Measurements from ENCODE around the gene ACTL8.

Gene ACTL8

DNA sequence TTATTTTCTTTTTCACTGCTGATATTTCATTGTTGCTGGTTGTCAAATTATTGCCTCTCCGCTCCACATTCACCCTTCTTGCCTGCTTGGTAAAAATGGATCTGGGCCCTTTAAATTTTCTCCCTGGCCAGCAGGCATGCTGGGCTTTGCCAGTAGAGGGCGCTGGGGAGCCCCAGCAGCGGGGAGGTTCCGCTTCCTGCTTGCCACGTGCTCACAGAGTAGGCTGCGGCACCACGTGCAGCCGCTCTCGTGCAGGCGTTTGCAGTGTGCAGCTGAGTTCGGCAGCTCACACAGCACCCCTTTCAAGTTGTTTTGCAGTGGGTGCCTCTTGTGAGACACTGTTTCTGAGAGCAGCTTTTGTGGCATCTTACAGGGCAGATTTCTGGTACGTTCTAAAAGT, at the start of gene ACTL8:
Gene ACTL8 (plus strand): TSS at position 214 of the 400 bp plus-strand sequence. CDS start 67,676 bp downstream, outside the sequence.
- no peak for DNase-seq

- no peak for DNase-seq
Measured at GRCh38 chr1:17706445-17706844, 48.7 kb upstream of the ACTL8 start.

DNA sequence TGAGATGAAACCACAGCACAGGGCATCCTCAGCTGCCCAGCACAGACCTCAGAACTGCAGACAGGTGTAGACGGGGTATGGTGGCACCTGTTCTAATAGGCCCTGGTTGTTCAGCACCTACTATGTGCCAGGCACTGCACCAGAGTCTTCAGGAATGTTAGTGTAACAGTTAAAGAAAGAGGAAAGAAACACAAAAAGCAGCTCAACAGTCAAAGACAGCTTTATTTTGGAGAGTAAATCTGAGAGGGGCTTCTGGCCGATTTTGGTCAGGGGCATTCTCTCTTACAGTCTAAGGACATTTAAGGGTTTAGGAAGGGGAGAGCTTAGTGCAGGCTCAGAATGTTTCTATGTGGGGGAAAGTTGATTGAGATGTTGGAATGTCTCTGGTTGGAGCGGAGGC, 45.2 kb upstream of the ACTL8 start:
- no peak for DNase-seq

- DNase-seq, result no peak
Measured at GRCh38 chr1:17710889-17711576, 44.1 kb upstream of the ACTL8 start.

- no peak for DNase-seq
Measured at GRCh38 chr1:17711577-17711910, 43.6 kb upstream of the ACTL8 start.

DNA sequence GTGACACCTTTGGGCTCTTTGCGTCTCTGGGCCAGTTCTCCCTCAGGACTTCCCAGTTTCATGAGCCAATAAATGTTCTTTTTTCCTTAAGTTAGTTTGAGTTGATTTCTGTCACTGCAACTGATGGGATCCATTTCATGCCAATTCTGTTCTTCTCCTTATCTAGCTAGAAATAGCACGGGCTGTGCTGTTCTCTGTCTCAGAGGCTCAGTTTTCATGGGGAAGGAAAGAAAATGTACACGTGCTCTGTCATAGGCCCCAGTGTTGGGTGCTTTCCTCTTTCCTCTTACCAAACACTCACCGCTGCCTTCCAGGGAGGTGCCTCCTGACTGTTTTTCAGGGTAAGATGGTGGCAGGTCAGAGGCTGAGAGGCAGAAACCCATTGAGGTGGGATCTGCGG, 43.2 kb upstream of the ACTL8 start:
- DNase-seq, result no peak

- no peak for DNase-seq
Measured at GRCh38 chr1:17713993-17714392, 41.1 kb upstream of the ACTL8 start.

DNA sequence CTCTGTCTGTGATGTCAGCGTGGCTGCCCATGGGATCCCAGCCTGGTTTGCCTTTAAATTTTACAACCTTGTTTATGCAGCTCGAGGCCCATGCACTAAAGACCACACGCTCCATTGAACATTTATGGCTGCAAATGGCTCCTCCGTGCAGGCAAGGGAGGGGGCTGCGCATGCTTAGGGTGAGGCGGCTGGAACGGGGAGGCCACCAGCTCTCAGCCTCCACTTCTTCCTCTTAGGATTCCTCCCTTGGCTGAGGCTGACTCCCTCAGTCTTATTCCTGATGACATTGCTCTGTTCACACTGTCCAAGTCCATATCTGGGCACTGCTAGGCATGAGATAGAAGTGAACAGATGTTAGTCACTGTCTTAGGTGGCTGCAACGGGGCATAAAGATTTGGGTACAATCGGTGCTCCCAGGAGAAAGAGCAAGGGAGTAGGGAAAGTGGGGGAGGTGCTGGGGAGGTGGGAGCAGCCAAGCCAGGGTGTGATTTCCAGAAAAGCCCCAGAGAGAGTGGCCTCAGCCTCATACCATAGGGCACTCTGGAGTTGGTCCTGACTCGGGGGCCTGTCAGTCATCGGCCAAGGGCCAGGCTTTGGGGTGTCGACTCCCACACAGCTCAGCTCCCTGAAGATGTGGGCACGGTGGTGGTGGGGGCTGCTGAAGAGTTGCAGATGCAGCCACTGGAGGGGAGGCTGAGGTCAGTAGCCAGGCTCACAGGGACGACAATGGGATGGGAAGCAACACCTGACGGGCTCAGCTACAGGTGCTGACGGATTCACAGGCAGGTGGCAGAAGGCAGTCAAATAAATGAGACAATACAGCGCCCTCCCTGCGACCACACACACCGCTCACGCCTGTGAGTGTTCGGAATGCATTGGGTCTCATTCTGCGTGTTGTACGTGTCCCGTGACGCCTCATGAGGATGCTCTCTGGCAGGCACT, 37.3 kb upstream of the ACTL8 start:
- DNase-seq, result no peak

- DNase-seq, result no peak
Measured at GRCh38 chr1:17719874-17720273, 35.3 kb upstream of the ACTL8 start.

GRCh38 chr1:17721444-17721843, 33.7 kb upstream of the ACTL8 start:
- no peak for DNase-seq

DNA sequence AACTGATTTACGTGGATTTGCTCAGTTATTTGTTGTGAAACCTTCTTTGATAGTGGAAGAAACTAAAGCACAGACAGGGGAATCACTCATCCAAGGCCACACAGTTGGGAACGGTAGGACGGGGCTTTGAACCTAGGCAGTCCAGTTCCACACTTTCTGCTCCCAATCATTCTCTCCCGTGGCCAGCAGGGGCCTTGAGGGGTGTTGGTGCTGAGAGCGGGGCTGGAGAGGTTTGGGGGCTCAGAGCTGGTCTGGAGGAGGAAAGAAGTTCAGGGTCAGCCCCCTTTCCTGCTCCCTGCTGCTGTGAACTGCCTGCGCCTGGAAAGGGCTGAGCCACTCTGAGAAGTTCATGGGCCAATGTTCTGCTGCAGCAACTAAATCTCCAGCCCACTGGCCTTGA, 31.4 kb upstream of the ACTL8 start:
- no peak for DNase-seq

GRCh38 chr1:17724150-17724549, 31.0 kb upstream of the ACTL8 start:
- no peak for DNase-seq

DNA sequence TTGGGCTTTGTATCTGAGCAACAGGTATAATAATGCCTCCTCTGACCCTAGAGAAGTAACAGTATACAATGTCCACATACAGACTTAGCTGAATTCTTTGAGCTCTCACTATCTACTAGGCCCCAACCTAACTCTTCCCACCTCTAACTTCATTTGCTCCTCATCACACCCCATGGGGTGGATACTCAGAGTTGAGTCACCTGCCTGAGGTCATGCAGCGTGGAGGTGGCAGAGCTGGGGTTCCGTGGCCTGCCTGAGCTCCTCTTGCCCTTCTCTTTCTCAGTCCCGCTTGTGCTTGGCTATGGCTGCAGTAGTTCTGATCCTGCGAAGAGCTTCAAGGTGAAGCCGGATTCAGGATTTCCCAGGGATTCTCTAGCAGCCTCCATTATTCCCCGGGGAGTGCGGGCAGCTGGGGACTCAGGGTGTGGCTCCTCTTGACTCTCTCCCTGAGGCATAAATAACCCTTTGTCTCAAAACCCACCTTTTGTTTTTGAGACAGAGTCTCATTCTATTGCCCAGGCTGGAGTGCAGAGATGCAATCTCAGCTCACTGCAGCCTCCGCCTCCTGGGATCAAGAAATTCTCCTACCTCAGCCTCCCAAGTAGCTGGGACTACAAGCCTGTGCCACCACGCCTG, 29.9 kb upstream of the ACTL8 start:
- no peak for DNase-seq

DNA sequence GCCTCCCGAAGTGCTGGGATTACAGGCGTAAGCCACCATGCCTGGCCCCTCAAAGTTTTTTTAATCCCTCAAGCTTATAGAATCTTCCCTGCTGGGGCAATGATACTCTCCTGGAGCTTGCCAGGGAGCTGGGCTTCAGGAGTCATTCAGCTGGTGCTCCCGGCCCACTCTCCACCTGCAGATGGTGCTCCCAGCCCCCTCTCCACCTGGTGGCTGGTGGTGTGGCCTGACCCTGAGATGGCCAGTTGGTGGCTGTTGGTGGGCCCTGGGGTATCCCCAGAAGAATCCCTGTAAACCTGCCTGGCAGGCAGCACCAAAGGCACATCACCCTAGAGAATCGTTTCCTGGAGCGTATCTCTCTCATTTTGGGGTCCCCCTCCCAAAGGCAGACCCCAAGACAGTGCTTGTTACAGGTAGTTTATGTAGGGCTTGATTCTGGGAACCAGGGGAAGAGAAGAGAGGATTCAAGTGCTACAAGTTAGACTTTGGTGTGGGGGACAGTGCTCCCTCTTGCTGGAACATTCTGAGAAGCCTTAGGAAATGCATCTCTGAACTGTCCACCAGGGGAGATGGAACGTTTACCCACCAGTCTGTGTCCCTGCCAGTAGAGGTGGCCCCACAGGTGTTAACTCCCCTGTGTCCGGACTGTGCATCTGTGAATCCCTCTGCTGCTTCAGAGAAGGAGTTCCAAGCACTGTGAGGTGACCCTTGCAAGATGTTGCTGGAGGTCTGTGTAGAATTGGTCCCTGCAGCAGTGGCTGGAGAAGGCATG, 29.1 kb upstream of the ACTL8 start:
- no peak for DNase-seq

DNA sequence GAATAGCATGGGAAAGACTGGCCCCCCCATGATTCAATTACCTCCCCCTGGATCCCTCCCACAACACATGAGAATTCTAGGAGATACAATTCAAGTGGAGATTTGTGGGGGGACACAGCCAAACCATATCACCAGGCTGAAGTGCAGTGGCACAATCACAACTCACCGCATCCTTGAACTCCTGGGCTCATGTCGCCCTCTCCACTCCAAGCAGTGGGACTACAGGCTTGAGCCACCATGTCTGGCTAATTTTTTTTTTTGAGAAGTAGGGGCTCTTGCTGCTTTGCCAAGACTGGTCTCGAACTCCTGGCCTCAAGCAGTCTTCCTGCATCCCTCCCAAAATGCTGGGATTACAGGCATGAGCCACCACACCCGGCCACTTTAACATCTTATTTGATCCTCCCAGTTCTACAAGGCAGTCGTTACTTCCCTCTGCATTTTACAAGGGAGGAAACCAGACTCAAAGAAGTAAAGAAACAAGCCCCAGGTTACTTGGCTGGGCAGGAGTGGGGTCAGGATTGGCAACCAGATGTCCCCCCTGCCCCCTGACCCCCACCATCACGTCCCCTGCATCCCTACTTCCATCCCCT, 26.9 kb upstream of the ACTL8 start:
- DNase-seq, result no peak

- DNase-seq, result no peak
Measured at GRCh38 chr1:17729248-17729647, 25.9 kb upstream of the ACTL8 start.

DNA sequence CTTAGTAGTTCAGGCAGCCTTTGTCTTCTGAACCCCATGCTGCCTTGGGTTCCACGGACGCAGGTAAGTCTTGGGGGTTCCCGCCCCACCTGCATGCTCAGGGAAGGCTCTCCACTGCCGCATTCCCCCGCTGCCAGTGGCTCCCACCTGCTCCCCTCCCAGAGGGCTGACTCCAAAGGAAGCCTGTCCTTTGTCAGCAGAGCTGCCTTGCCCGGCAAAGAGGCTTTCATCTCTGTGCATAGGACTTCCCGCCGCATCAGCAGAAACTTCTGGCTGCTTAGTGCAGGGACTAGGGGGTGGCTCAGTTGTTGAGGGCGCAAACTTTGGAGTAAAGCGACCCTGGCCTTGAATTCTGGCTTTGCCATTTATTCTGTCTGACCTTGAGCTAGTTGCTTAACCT, 25.2 kb upstream of the ACTL8 start:
- no peak for DNase-seq

- DNase-seq, result no peak
Measured at GRCh38 chr1:17731460-17731859, 23.7 kb upstream of the ACTL8 start.

DNA sequence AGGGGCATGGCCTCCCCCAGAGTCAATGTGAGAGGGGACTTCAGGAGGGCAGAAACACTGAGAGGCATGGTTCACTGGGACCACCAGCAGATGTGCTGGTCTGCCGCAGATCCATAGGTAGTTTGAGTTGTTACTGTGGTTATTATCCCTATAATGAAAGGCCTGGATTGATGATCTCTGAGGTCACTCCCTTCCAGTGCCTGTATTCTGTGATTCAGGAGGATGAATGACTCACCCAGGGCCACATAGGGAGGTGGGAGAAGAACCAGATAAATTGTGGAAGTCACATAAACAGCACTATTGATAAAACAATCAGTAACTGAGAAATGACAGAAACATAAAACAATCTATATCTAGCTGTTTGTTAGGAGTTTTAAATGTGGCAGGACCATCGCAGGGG, 22.7 kb upstream of the ACTL8 start:
- no peak for DNase-seq

DNA sequence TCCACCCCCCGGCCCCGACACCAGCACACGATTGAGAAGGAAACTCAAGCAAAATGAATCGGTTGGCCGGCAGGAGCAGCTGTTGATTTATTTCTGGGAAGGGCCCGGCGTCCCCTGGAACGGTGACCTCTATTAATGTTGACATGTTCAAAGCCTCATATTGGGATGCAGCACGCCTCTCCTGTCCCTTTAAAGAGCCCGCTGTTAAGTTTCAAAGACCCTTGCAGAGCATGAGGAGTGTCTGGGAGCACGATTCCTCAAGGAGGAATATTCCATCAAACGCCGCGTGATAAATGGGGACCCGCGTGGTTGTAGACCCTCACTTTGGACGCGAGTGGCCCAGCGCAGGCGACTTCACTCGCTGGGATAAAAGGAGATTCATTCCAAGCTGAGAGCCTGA, 21.5 kb upstream of the ACTL8 start:
- DNase-seq, result no peak

DNA sequence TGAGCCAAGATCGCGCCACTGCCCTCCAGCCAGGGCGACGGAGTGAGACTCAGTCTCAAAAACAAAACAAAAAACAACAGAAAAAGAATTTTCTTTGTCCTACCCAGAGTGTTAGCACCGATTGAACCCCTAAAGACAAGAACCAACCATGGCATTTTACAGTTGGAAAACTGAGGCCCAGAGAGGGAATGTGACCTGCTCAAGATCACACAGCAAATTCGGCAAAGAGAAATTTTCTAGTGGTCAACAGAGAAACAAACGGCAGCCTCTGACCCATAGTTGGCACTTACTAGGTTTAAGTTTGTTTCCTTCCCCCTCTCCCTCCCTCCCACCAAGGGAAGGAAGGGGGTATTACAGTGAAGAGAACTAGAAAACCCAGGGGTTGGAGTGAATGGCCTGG, 20.5 kb upstream of the ACTL8 start:
- no peak for DNase-seq

- DNase-seq, result no peak
Measured at GRCh38 chr1:17735348-17735747, 19.8 kb upstream of the ACTL8 start.

- DNase-seq, result no peak
Measured at GRCh38 chr1:17735793-17736192, 19.3 kb upstream of the ACTL8 start.
